Osteocyte (in vitro differentiated cells): Measurements from ENCODE around the gene JOSD2. TPM values are rescaled to one million over a fixed set of nuclear protein-coding genes. Genes with fewer than 3 reads are reported as not detected.

Source experiments
- DNase-seq: peaks from one replicate; pipeline ENCODE4 v3.0.0; 2021; ENCODE audit warnings: mixed read lengths; ENCODE audit not compliant: unreplicated experiment; ENCODE audit errors: extremely low spot score
- H3K27ac Mint-ChIP-seq: one replicate; pipeline ENCODE4 v1.8.0; 2021; ENCODE audit warnings: mild to moderate bottlenecking, mixed read lengths; ENCODE audit not compliant: unreplicated experiment
- H3K27me3 Mint-ChIP-seq: one replicate; pipeline ENCODE4 v1.8.0; 2021; ENCODE audit warnings: mixed read lengths; ENCODE audit not compliant: unreplicated experiment
- H3K36me3 Mint-ChIP-seq: one replicate; pipeline ENCODE4 v1.8.0; 2021; ENCODE audit warnings: mixed read lengths; ENCODE audit not compliant: unreplicated experiment
- H3K4me1 Mint-ChIP-seq: one replicate; pipeline ENCODE4 v1.8.0; 2021; ENCODE audit warnings: mixed read lengths; ENCODE audit not compliant: unreplicated experiment
- H3K4me3 Mint-ChIP-seq: one replicate; pipeline ENCODE4 v1.8.0; 2021; ENCODE audit warnings: mild to moderate bottlenecking, moderate library complexity, mixed read lengths; ENCODE audit not compliant: unreplicated experiment
- H3K9me3 Mint-ChIP-seq: one replicate; pipeline ENCODE4 v1.8.0; 2021; ENCODE audit warnings: mixed read lengths; ENCODE audit not compliant: unreplicated experiment
- CTCF ChIP-seq: fragments of 200-600 bp; sonication (generic); IDR thresholded peaks from 2 replicates; pipeline ENCODE4 v1.5.0; 2021; ENCODE audit warnings: antibody characterized with exemption, mild to moderate bottlenecking, moderate library complexity
- total RNA-seq: library from RNA; stranded (reverse); gene quantifications from 2 replicates; pipeline ENCODE4 v1.2.1, GENCODE V29; 2021

Gene JOSD2
- total RNA-seq, 1 donor from 2014 or later: 43.7 TPM

- Mint-ChIP-seq H3K27ac (no peak overlapping the region), H3K4me1 (no peaks in the 10 kb centered on the region), H3K9me3 (no peaks in the 10 kb centered on the region), H3K36me3 (no peaks in the 10 kb centered on the region), H3K4me3 (no peak overlapping the region), H3K27me3 (peaks cover 21% of the 10 kb centered on the region)
- DNase-seq: no peak
- TF ChIP-seq CTCF: no peak
These were observed 38.3 kb upstream of the JOSD2 start for GRCh38 chr19:50549059-50549926.

GRCh38 chr19:50548191-50549058, 37.4 kb upstream of the JOSD2 start:
- Mint-ChIP-seq H3K4me1 (no peaks in the 10 kb centered on the region), H3K36me3 (no peaks in the 10 kb centered on the region), H3K9me3 (no peaks in the 10 kb centered on the region), H3K27ac (no peak overlapping the region), H3K4me3 (no peak overlapping the region), H3K27me3 (peaks cover 19% of the 10 kb centered on the region)
- TF ChIP-seq CTCF: no peak
- DNase-seq: no peak

- no peak for TF ChIP-seq CTCF
- Mint-ChIP-seq H3K27ac (no peak overlapping the region), H3K9me3 (no peaks in the 10 kb centered on the region)
These were observed 36.6 kb upstream of the JOSD2 start for GRCh38 chr19:50547385-50548190.

GRCh38 chr19:50546527-50547221, 35.7 kb upstream of the JOSD2 start:
- H3K27me3 Mint-ChIP-seq: peaks cover 6% of the 10 kb centered on the region
- TF ChIP-seq CTCF: no peak
- no peaks in the 10 kb centered on the region for H3K36me3 Mint-ChIP-seq
- H3K4me1 Mint-ChIP-seq: no peaks in the 10 kb centered on the region
- H3K9me3 Mint-ChIP-seq: no peaks in the 10 kb centered on the region
- no peak overlapping the region for H3K27ac Mint-ChIP-seq
- DNase-seq: no peak
- H3K4me3 Mint-ChIP-seq: no peak overlapping the region

More at GRCh38 chr19:50547385-50548190, 36.6 kb upstream of the JOSD2 start:
- Mint-ChIP-seq H3K36me3 (no peaks in the 10 kb centered on the region), H3K4me1 (no peaks in the 10 kb centered on the region), H3K4me3 (no peak overlapping the region), H3K27me3 (peaks cover 12% of the 10 kb centered on the region)
- DNase-seq: no peak
